Activated CD4-positive, CD25-positive, alpha-beta regulatory T cell treated with anti-CD3 and anti-CD28 coated beads, Interleukin-2, amount 50 U/mL, for 72 hours (primary cell): Measurements from ENCODE around the gene GRM5.
A peak's percentile ranks its signal among the peaks of the same experiment; 100 is the strongest.
"Not testable (repeated sequence)": the region's sequence is repeated elsewhere in the genome, so short reads cannot be mapped to it uniquely, and the experiment has no call there.

Source experiments
- DNase-seq: peaks from one replicate; pipeline ENCODE4 v3.0.0; 2021

The GRM5 gene

GRCh38 chr11:88484873-88485621 is 580.7 kb downstream of the GRM5 start:
- DNase-seq, result peak; percentile 42

GRCh38 chr11:88482871-88483301 is 582.9 kb downstream of the GRM5 start:
- DNase-seq, result no peak

DNA sequence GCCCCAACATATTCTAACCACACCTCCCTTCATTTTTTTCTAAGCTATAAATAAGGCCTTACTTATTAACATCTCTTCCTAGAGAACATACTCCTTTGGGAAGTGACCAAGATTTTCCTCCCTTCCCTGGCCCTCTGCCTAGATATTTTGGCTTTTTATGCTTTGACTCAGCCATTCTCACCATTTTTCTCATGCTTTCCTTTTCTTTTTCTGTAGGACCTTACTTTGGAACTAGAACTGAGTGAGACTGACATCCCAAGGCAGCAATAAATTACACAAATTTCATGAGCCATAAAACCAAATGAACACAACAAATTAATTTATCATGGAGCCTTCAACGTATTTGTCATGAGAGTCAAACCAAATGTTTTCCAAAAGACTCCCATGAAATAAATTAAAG is 585.6 kb downstream of the GRM5 start:
- no peak for DNase-seq

GRCh38 chr11:88478136-88478815 is 587.5 kb downstream of the GRM5 start:
- no peak for DNase-seq

DNA sequence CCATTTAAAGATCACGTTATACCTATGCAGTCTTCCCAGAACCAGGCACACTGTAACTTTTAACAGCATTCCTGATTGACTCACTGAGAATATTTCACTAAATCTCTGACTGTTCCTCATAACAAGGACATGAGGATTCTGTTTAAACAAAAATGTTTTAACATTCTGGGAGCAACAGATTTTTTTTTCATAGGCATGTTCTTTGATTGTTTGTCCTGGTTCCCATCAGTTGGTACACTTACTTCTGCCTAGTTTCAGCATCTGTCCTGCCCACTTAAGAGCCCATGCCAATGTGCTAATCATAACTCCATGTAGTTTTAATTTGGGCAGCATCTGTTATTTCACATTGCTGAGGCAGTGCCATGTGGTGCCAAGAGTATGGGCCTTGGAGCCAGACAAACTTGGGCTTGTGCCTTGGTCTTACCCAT is 589.8 kb downstream of the GRM5 start:
- DNase-seq, result no peak

- no peak for DNase-seq
Observed at GRCh38 chr11:88474655-88475054, 591.1 kb downstream of the GRM5 start.

- no peak for DNase-seq
Observed at GRCh38 chr11:88469561-88470225, 596.1 kb downstream of the GRM5 start.

GRCh38 chr11:88464528-88464927 is 601.3 kb downstream of the GRM5 start:
- no peak for DNase-seq

GRCh38 chr11:88463301-88463700 is 602.5 kb downstream of the GRM5 start:
- not testable (repeated sequence) for DNase-seq

- not testable (repeated sequence) for DNase-seq
Observed at GRCh38 chr11:88458047-88458446, 607.7 kb downstream of the GRM5 start.

- no peak for DNase-seq
Observed at GRCh38 chr11:88455974-88456373, 609.8 kb downstream of the GRM5 start.

DNA sequence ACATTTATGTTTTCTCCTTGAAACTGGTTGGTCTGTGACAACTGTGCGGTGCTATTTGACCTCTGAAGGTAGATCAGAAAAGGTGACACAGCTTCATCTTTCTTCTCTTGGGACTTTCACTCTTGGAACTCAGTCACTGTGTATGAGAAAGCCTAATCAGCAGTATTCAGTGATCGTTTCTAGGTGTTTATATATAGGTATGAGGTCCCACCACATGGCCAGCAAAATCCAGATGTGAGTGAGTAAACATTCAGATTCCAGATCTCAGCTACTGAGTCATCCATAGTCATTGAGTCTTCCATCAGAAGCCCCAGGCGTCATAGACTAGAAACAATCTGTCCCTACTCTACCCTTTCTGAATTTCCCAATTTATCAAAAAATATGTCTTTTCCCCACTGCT is 610.9 kb downstream of the GRM5 start:
- no peak for DNase-seq
